Measurements from ENCODE around the gene PNPLA6.

Gene PNPLA6

GRCh38 chr19:7507884-7508283, 27.6 kb upstream of the PNPLA6 start:
- no peak for TF ChIP-seq CTCF (IDR thresholded peaks at IDR 0.05)

GRCh38 chr19:7509625-7510024, 25.9 kb upstream of the PNPLA6 start:
- TF ChIP-seq CTCF (IDR thresholded peaks at IDR 0.05): no peak

- TF ChIP-seq CTCF (IDR thresholded peaks at IDR 0.05): no peak
Measured at GRCh38 chr19:7512400-7512851, 23.1 kb upstream of the PNPLA6 start.

- no peak for TF ChIP-seq CTCF (IDR thresholded peaks at IDR 0.05)
Measured at GRCh38 chr19:7513809-7514642, 21.5 kb upstream of the PNPLA6 start.

GRCh38 chr19:7515110-7515644, 20.3 kb upstream of the PNPLA6 start:
- TF ChIP-seq CTCF (IDR thresholded peaks at IDR 0.05): no peak

GRCh38 chr19:7515645-7516151, 19.8 kb upstream of the PNPLA6 start, which contains the start of gene ZNF358:
Gene ZNF358 (plus strand): TSS chr19:7516103. CDS start chr19:7519243, 3,140 bp downstream.
- no peak for TF ChIP-seq CTCF (IDR thresholded peaks at IDR 0.05)

GRCh38 chr19:7516333-7516732, 19.2 kb upstream of the PNPLA6 start:
- no peak for TF ChIP-seq CTCF (IDR thresholded peaks at IDR 0.05)

Data from LNCAP (cell line).